H9 (cell line): ENCODE results near the gene PRRC1. TPM values are rescaled to one million over a fixed set of nuclear protein-coding genes. Genes with fewer than 3 reads are reported as not detected.

Experiments used
- DNase-seq: peaks from one replicate; pipeline ENCODE4 v3.0.0-alpha.2; 2017
- H2AFZ ChIP-seq: one replicate; pipeline ENCODE4 v1.6.1; 2013; ENCODE audit warnings: mild to moderate bottlenecking, low read length, control low read depth, moderate library complexity
- H2AK5ac ChIP-seq: 2 replicates; pipeline ENCODE4 v1.6.1; 2013; ENCODE audit warnings: low read length, control low read depth, mixed read lengths; ENCODE audit not compliant: insufficient read length
- H2BK120ac ChIP-seq: one replicate; pipeline ENCODE4 v1.6.1; 2013; ENCODE audit warnings: low read depth, mild to moderate bottlenecking, low read length, control low read depth, inconsistent platforms; ENCODE audit not compliant: poor library complexity, severe bottlenecking
- H2BK12ac ChIP-seq: 2 replicates; pipeline ENCODE4 v1.6.1; 2013; ENCODE audit warnings: low read length, control low read depth, mixed read lengths, low read depth; ENCODE audit not compliant: insufficient read length
- H2BK15ac ChIP-seq: 2 replicates; pipeline ENCODE4 v1.6.1; 2013; ENCODE audit warnings: low read depth, low read length, control low read depth
- H2BK20ac ChIP-seq: one replicate; pipeline ENCODE4 v1.6.1; 2013; ENCODE audit warnings: low read depth, mild to moderate bottlenecking, low read length, control low read depth, inconsistent platforms; ENCODE audit not compliant: poor library complexity, severe bottlenecking
- H2BK5ac ChIP-seq: 2 replicates; pipeline ENCODE4 v1.6.1; 2013; ENCODE audit warnings: low read length, control low read depth, mixed read lengths; ENCODE audit not compliant: insufficient read length
- H3K14ac ChIP-seq: 2 replicates; pipeline ENCODE4 v1.6.1; 2013; ENCODE audit warnings: low read length, control low read depth; ENCODE audit not compliant: insufficient read depth
- H3K18ac ChIP-seq: 2 replicates; pipeline ENCODE4 v1.6.1; 2013; ENCODE audit warnings: low read depth, mild to moderate bottlenecking, mixed read lengths, low read length, control low read depth; ENCODE audit not compliant: insufficient read length
- H3K23ac ChIP-seq: 2 replicates; pipeline ENCODE4 v1.6.1; 2013; ENCODE audit warnings: low read length, control low read depth, mixed read lengths, low read depth; ENCODE audit not compliant: insufficient read length
- H3K23me2 ChIP-seq: 2 replicates; pipeline ENCODE4 v1.6.1; 2013; ENCODE audit warnings: low read depth, mild to moderate bottlenecking, mixed read lengths, low read length, control low read depth; ENCODE audit not compliant: insufficient read length, poor library complexity, severe bottlenecking
- H3K27ac ChIP-seq: 2 replicates; pipeline ENCODE4 v1.5.1; 2013; ENCODE audit warnings: low read length, control low read depth, mixed read lengths, low read depth; ENCODE audit not compliant: insufficient read length
- H3K27me3 ChIP-seq: 2 replicates; pipeline ENCODE4 v1.6.1; 2013; ENCODE audit warnings: low read length, control low read depth, inconsistent platforms; ENCODE audit not compliant: insufficient read depth
- H3K4ac ChIP-seq: 2 replicates; pipeline ENCODE4 v1.6.1; 2013; ENCODE audit warnings: low read depth, mild to moderate bottlenecking, control low read depth, inconsistent platforms, low read length, moderate library complexity
- H3K4me1 ChIP-seq: 2 replicates; pipeline ENCODE4 v1.6.1; 2013; ENCODE audit warnings: low read length, control low read depth, inconsistent platforms; ENCODE audit not compliant: insufficient read depth
- H3K4me2 ChIP-seq: 2 replicates; pipeline ENCODE4 v1.6.1; 2013; ENCODE audit warnings: low read length, control low read depth, mixed read lengths; ENCODE audit not compliant: insufficient read length, insufficient read depth
- H3K56ac ChIP-seq: 2 replicates; pipeline ENCODE4 v1.6.1; 2013; ENCODE audit warnings: low read depth, mild to moderate bottlenecking, mixed read lengths, low read length, control low read depth; ENCODE audit not compliant: insufficient read length
- H3K79me1 ChIP-seq: 2 replicates; pipeline ENCODE4 v1.6.1; 2013; ENCODE audit warnings: low read depth, mild to moderate bottlenecking, moderate library complexity, low read length, control low read depth, inconsistent platforms; ENCODE audit not compliant: insufficient read depth, poor library complexity, severe bottlenecking
- H3K79me2 ChIP-seq: 2 replicates; pipeline ENCODE4 v1.6.1; 2013; ENCODE audit warnings: low read length, control low read depth, inconsistent platforms; ENCODE audit not compliant: insufficient read depth
- H3K9ac ChIP-seq: 2 replicates; pipeline ENCODE4 v1.6.1; 2013; ENCODE audit warnings: low read length, control low read depth, mixed read lengths; ENCODE audit not compliant: insufficient read length; ENCODE audit errors: extremely low read depth
- H3K9me3 ChIP-seq: one replicate; pipeline ENCODE4 v1.6.1; 2013; ENCODE audit warnings: low read depth, low read length, inconsistent platforms; ENCODE audit not compliant: control insufficient read depth
- H3T11ph ChIP-seq: one replicate; pipeline ENCODE4 v1.6.1; 2013; ENCODE audit warnings: mild to moderate bottlenecking, low read length, control low read depth, inconsistent platforms
- H4K20me1 ChIP-seq: one replicate; pipeline ENCODE4 v1.6.1; 2013; ENCODE audit not compliant: control insufficient read depth, insufficient read length, insufficient read depth
- H4K5ac ChIP-seq: 2 replicates; pipeline ENCODE4 v1.6.1; 2013; ENCODE audit warnings: low read depth, mild to moderate bottlenecking, mixed read lengths, low read length, control low read depth; ENCODE audit not compliant: insufficient read length
- H4K8ac ChIP-seq: replicated peaks from 2 replicates; pipeline ENCODE4 v1.6.1; 2013; ENCODE audit warnings: low read length, control low read depth, mixed read lengths, low read depth; ENCODE audit not compliant: insufficient read length
- H4K91ac ChIP-seq: 2 replicates; pipeline ENCODE4 v1.6.1; 2013; ENCODE audit warnings: low read depth, mild to moderate bottlenecking, moderate library complexity, mixed read lengths, low read length, control low read depth; ENCODE audit not compliant: insufficient read length
- H3K27ac Mint-ChIP-seq, 3 experiments: 2 replicates in 2 of 3; 3 replicates in 1 of 3; pipeline ENCODE4 v1.8.0; 2020 to 2021; ENCODE audit warnings: mixed read lengths in 3 of 3, mild to moderate bottlenecking in 1 of 3, moderate library complexity in 1 of 3
- H3K27me3 Mint-ChIP-seq: 2 replicates; pipeline ENCODE4 v1.8.0; 2021; ENCODE audit warnings: low read depth, mild to moderate bottlenecking, moderate library complexity, mixed read lengths
- H3K36me3 Mint-ChIP-seq, 3 experiments: 2 replicates in 2 of 3; 3 replicates in 1 of 3; pipeline ENCODE4 v1.8.0; 2020 to 2021; ENCODE audit warnings: low read depth in 3 of 3, mixed read lengths in 3 of 3; ENCODE audit not compliant: insufficient read depth in 1 of 3
- H3K4me1 Mint-ChIP-seq, 2 experiments: 2 replicates each; pipeline ENCODE4 v1.8.0; 2020; ENCODE audit warnings: mixed read lengths in 2 of 2
- H3K4me3 Mint-ChIP-seq, 2 experiments: 2 replicates in 1 of 2; 3 replicates in 1 of 2; pipeline ENCODE4 v1.8.0; 2020 to 2021; ENCODE audit warnings: mild to moderate bottlenecking in 2 of 2, mixed read lengths in 2 of 2, moderate library complexity in 1 of 2
- H3K9me3 Mint-ChIP-seq, 2 experiments: 2 replicates in 1 of 2; 3 replicates in 1 of 2; pipeline ENCODE4 v1.8.0; 2020; ENCODE audit warnings: mild to moderate bottlenecking in 2 of 2, mixed read lengths in 2 of 2, moderate library complexity in 1 of 2
- WGBS: extraction: QIAGEN DNeasy Blood & Tissue Kit; methylation state at CpG from one replicate; pipeline ENCODE4 v1.1.7; 2013; ENCODE audit warnings: missing lambda C conversion rate, low lambda C conversion rate, mixed read lengths; ENCODE audit not compliant: insufficient read length; ENCODE audit errors: extremely low coverage; 5-methylcytosine and 5-hydroxymethylcytosine counted together
- total RNA-seq: library from RNA; stranded (reverse); gene quantifications from 2 replicates; pipeline ENCODE4 v1.2.1, GENCODE V29; 2021
- TF ChIP-seq, protein P1 (sequence below): fragments of 200-600 bp; sonication (generic); conservative IDR thresholded peaks from 3 replicates; pipeline ENCODE4 v1.8.0; 2021; ENCODE audit warnings: antibody characterized with exemption, mild to moderate bottlenecking

PRRC1 gene
- total RNA-seq, 1 experiment from 2014 or later, result 70.7 TPM

DNA sequence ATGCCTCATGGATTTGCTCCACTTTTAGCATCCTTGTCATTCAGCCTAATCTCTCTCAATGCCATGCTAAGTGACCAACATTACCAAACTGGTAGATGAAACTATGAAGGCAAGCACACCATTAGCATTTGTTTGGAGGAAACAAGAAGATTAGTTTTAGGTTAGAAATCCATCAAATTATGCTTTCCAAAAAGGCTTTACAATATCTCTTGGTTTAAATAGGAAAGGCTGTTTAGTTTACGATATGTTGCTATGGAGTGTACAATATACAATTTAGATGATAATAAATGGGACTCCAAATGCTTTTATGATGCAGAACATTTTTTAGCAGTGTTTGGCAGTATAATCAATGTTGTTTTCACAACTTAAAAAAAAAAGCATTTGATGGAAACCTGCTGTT, 83.7 kb downstream of the PRRC1 start:
- H4K20me1 ChIP-seq, result no peaks in the 10 kb centered on the region
- H3K9ac ChIP-seq, result no peak overlapping the region
- H4K8ac ChIP-seq, result no peak overlapping the region
- H2BK15ac ChIP-seq, result no peak overlapping the region
- no peaks in the 10 kb centered on the region for H3K79me1 ChIP-seq
- no peak overlapping the region for H3K23ac ChIP-seq
- Mint-ChIP-seq H3K9me3 (no peaks in the 10 kb centered on the region), H3K4me1 (peaks cover 18 to 20% of the 10 kb centered on the region in 2 experiments), H3K27ac (no peak overlapping the region), H3K36me3 (no peaks in the 10 kb centered on the region), H3K4me3 (no peak overlapping the region), H3K27me3 (no peaks in the 10 kb centered on the region; the same call in 1 of the 2 replicates)
- H2BK120ac ChIP-seq, result no peak overlapping the region
- H3K23me2 ChIP-seq, result no peaks in the 10 kb centered on the region
- no peak overlapping the region for H2BK20ac ChIP-seq
- no peak overlapping the region for H2AFZ ChIP-seq
- H3K4me1 ChIP-seq, result peaks cover 8% of the 10 kb centered on the region; the same call in 1 of the 2 replicates
- no peak overlapping the region for H4K5ac ChIP-seq
- H3T11ph ChIP-seq, result no peak overlapping the region
- no peak overlapping the region for H3K56ac ChIP-seq
- no CpG with 5 or more reads among the region's 1 CpG for WGBS
- no peak overlapping the region for H4K91ac ChIP-seq
- no peak overlapping the region for H3K27ac ChIP-seq
- H3K4me2 ChIP-seq, result no peak overlapping the region
- no peak overlapping the region for H3K4ac ChIP-seq
- no peak overlapping the region for H2BK5ac ChIP-seq
- no peaks in the 10 kb centered on the region for H3K9me3 ChIP-seq
- no peak overlapping the region for H2BK12ac ChIP-seq
- no peak for DNase-seq
- no peaks in the 10 kb centered on the region; the same call in 1 of the 2 replicates for H3K27me3 ChIP-seq
- H2AK5ac ChIP-seq, result no peak overlapping the region
- H3K18ac ChIP-seq, result no peak overlapping the region
- no peak overlapping the region for H3K14ac ChIP-seq
- H3K79me2 ChIP-seq, result no peaks in the 10 kb centered on the region
- TF ChIP-seq, protein P1, sequence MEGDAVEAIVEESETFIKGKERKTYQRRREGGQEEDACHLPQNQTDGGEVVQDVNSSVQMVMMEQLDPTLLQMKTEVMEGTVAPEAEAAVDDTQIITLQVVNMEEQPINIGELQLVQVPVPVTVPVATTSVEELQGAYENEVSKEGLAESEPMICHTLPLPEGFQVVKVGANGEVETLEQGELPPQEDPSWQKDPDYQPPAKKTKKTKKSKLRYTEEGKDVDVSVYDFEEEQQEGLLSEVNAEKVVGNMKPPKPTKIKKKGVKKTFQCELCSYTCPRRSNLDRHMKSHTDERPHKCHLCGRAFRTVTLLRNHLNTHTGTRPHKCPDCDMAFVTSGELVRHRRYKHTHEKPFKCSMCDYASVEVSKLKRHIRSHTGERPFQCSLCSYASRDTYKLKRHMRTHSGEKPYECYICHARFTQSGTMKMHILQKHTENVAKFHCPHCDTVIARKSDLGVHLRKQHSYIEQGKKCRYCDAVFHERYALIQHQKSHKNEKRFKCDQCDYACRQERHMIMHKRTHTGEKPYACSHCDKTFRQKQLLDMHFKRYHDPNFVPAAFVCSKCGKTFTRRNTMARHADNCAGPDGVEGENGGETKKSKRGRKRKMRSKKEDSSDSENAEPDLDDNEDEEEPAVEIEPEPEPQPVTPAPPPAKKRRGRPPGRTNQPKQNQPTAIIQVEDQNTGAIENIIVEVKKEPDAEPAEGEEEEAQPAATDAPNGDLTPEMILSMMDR, result no peak
